ENCODE data around the gene FRAT1.

The FRAT1 gene

DNA sequence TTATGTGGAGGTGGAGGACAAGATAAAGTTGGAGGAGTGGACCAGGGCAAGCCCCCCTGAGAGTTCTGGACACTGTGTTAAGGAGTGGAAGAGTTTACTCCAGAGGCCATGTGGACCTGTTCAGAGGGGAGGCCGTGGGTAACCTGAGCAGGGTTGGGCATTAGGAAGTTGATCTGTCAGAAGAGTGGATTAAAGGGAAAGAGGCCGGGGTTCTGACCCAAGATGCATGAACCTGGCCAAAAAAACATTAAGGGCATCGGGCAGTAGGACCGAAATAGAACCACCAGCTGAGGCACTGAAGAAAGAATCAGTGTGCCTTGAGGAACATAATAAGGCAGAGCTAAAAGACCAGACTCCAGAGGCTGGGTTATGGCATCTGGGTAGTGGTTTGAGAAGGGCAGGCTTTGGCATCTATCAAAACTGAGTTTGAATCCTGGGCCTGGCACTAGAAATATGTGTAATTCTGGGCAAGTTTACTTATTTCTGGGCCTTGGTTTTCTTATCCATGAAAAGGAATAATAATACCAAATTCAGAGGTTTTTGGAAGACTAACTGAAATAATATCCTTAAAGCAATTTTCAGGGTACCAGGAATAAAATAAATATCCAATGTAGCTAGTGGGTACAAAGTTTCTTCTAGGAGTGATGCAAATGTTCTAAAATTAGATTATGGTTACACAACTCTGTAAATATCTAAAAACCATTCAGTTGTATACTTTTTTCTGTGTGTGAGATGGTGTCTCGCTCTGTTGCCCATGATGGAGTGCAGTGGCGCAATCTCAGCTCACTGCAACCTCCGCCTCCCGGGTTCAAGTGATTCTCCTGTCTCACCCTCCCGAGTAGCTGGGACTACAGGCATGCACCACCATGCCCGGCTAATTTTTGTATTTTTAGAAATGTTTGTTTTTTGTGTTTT lies 10.9 kb upstream of the FRAT1 start:
- DNase-seq (ENCODE audit: low read depth, low spot score): no peak

DNA sequence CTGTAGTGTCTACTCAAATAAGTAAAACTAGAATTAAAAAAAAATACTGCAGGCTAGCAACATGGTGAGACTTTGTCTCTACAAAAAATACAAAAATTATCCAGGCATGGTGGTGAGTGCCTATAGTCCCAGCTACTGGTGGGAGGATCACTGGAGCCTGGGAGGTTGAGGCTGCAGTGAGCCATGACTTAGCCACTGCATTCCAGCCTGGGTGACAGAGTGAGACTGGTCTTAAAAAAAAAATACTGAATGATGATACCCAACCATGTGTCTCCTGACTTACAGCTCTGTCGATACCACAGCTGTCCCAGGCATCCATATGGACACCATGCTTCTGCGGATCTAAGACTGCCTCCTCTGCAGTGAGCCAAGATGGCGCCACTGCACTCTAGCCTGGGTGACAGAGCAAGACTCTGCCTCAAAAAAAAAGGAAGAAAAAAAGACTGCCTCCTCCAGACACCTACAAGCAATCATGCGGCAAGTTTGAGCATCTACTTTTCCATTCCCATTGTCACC lies 7.9 kb upstream of the FRAT1 start:
- no peak for DNase-seq (ENCODE audit: low read depth, low spot score)

DNA sequence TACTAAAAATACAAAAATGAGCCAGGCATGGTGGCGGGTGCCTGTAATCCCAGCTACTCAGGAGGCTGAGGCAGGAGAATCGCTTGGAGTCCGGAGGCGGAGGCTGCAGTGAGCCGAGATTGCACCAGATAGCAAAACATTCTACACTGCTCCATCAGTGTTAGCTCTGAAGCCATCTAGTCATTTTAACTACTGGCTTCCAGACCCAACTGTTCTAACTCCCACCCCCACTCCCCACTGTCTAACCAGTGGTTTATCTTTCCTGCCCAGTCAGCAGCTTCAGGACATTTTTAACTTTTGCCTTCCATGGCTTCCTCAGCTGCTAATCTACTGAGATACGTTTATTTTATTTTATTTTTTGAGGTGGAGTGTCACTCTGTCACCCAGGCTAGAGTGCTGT lies 6.2 kb upstream of the FRAT1 start:
- no peak for DNase-seq (ENCODE audit: low read depth, low spot score)

DNA sequence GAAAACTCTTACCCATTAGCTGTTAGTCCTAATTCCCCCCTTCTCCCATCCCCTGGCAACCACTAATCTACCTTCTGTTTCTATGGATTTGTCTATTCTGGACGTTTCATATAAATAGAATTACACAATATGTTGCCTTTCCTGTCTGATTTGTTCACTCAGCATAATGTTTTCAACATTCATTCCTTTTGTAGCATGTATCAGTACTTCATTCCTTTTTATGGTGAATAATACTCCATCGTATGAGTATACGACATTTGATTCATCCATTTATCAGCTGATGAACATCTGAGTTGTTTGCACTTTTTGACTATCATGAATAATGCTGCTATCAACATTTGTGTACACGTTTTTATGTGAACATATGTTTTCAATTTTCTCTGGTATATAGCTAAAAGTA lies 4.4 kb upstream of the FRAT1 start:
- DNase-seq (ENCODE audit: low read depth, low spot score): no peak

DNA sequence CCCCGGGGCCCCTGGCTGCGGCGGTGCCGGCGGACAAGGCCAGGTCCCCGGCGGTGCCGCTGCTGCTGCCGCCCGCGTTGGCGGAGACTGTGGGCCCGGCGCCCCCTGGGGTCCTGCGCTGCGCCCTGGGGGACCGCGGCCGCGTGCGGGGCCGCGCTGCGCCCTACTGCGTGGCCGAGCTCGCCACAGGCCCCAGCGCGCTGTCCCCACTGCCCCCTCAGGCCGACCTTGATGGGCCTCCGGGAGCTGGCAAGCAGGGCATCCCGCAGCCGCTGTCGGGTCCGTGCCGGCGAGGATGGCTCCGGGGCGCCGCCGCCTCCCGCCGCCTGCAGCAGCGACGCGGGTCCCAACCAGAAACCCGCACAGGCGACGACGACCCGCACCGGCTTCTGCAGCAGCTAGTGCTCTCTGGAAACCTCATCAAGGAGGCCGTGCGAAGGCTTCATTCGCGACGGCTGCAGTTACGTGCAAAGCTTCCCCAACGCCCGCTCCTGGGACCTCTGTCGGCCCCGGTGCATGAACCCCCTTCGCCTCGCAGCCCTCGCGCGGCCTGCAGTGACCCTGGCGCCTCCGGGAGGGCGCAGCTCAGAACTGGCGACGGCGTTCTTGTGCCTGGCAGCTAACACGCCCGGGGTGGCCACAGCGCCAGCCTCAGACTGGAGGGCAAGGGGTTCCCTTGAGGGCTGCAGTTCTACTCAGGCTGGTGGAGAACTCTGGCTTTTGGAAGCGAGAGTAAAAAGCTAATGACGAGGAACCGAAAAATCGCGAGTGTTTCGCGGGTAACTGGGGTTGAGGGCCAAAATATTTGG lies 804 bp downstream of the FRAT1 start:
- DNase-seq (ENCODE audit: low read depth, low spot score): peak; percentile 61

DNA sequence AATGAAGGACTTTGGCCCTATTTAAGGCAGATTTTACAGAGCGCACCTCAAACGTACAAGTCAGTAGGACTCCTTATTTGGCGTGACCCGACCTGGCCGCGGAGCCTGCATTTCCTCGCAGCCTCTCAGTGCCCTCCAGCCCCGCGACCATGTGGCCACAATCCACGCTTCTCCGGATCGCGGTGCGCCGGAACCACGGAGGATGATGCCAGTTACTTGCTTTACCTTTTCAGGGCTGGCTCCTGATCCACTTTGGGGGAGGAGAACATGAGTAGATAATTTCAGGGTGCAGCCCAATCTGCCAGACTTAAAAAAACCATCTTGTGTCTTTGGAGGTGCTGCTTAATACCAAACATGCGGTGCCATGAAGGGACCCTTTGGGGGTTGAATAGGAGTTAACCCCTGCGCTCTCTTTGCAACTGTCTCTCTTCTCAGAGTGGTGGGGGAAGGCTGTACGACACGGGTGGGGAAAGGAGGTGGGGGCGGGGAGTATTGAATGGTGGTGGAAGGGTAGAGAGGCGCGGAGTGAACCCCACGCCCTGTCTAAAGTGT lies 1.5 kb downstream of the FRAT1 start:
- no peak for DNase-seq (ENCODE audit: low read depth, low spot score)

DNA sequence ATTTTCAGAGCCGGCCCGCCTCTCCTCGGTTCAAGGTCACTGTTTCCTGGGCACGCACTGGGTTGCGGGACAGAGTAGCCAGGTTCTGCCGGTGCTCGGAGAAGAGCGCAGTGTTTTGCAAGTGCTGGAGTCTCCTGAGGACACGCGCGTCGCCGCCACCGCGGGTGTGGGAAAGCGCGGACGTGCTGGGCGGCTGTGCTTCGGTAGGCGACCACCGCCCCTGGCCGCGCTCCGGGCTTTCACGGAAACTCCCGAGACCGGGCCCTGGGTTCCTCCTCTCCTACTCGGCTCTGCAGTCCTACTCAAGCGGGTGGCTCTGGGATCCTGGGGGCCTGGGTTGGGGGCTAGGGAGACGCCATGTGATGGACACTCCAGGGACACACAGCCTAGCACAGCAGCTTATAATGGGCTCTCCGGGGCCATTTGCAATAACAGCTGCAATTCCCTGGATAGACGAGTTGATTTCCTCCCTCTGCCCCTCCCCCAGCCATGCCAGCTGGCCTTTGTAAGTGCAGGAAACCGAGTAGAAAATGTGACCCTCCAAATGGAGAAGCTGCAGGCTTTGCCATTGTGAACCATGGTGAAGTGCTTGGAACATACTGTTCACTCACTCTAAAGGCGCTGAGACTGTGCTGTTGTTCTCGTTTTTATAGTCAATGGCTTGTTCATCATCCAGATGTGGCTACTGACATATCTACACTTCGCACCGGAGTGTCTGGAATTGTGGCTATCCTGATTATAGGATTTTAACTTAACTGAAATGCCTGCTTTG lies 2.1 kb downstream of the FRAT1 start:
- no peak for DNase-seq (ENCODE audit: low read depth, low spot score)

- peak; percentile 41 for DNase-seq (ENCODE audit: low read depth, low spot score)
Observed at GRCh38 chr10:97321804-97322190, 2.7 kb downstream of the FRAT1 start.

DNA sequence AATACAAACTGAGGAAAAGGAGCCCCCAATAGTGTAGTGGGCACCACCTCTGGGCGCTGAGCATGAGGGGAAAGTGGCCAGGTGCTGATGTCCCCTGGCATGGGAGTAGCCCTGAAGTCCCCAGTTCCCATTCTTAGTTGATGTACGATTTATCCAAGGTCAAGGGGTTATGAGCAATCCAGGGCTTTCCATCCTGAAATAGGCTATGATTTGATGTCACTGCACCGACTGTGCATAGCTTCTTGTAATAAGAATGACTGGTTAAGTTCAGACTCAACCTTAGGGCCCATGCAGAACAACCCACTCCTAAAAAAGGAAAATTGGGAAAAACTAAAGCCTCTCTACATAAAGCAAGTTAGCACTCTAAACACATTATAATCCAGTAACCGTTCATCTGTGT lies 4.4 kb downstream of the FRAT1 start:
- no peak for DNase-seq (ENCODE audit: low read depth, low spot score)

GRCh38 chr10:97325754-97326153 lies 6.7 kb downstream of the FRAT1 start:
- no peak for DNase-seq (ENCODE audit: low read depth, low spot score)

GRCh38 chr10:97327348-97328294 lies 8.6 kb downstream of the FRAT1 start:
- DNase-seq (ENCODE audit: low read depth, low spot score): no peak

GRCh38 chr10:97328646-97329453 lies 9.8 kb downstream of the FRAT1 start:
- DNase-seq (ENCODE audit: low read depth, low spot score): no peak

DNA sequence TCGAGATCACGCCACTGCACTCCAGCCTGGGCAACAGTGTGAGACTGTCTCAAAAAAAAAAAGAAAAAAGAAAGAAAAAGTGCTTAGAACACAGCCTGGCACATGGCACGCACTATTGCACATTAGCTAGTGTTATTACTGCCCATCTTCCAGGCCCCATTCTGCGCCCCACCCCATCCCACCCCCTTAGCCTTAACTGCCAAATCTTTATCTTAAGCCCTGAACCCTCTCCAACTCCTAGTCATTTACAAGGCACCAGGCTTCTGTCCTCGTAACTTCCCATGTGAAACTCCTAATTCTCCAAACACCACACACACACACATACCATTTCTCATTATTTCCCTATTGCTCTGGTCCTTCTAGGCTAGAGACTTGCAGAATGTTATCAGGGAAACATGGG lies 10.7 kb downstream of the FRAT1 start:
- no peak for DNase-seq (ENCODE audit: low read depth, low spot score)

DNA sequence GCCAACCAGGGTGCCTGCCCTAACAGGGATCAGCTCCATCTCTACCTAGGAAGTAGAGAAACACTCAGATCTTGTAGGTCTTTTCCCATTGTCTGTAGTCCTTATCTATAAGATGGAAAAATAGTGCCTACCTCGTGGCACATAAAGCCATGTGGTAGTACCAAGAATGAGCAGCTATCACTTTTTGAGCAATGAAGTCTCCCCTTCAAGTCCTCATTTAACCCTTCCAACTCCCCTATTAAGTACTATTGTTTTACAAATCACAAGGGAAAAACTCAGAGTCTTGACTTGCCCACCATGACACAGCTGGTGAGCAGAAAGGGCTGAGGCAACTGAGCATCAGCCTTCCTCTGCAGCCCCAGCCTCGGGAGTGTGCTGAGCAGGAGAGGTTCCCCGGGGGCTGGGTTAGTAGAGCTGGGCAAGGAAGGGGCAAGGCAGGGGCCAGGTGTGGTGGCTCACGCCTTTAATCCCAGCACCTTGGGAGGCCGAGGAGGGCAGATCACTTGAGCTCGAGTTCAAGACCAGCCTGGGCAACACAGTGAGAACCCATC lies 12.2 kb downstream of the FRAT1 start:
- no peak for DNase-seq (ENCODE audit: low read depth, low spot score)

GRCh38 chr10:97332591-97333350 lies 13.7 kb downstream of the FRAT1 start:
- DNase-seq (ENCODE audit: low read depth, low spot score): peak; percentile 76

DNA sequence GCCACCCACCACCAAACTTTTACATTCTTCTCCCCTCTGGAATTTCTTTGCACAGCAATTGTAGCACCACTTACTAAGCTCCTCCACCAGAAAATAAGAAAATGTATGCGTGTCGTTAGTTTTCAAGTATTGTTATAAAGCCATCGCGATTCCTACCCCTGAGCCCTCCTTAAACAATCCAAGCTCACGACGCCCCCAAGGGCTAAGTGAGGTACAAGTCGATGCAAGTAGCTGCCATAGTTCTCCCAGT lies 14.2 kb downstream of the FRAT1 start:
- peak; percentile 57 for DNase-seq (ENCODE audit: low read depth, low spot score)

DNA sequence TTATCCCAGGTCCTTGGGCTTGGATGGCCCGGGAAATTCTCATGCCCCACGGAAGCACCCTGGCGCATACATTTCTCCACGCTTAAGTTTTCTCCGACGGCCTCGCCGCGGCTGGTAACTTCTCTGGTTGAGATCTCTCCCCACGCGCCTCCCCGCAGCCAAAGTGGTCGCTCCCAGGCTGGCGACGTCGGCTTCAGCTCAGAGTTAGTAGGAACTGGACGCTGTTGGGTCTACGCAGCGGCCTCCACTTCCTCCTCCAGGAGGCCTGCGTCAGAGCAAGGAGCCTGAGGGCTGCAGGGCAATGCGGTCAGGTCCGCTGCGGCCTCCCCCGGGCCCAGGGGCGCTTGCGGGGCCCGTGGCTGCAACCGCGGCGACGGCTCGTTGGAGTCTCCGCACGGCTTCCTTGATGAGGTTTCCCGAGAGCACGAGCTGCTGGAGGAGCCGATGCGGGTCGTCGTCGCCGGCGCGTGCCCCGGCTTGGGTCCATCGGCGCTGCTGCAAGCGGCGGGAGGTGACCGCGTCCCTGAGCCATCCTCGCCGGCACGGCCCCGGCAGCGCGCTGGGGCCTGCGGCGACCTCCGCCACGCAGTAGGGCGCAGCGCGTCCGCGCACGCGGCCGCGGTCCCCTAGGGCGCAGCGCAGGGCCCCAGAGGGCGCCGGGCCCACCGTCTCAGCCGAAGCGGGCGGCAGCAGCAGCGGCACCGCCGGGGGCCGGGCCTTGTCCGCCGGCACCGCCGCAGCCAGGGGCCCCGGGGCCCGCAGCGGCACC lies 14.7 kb downstream of the FRAT1 start:
- peak; percentile 66 for DNase-seq (ENCODE audit: low read depth, low spot score)

All from astrocyte of the hippocampus (primary cell).